SKM-1 treated with dmso at 0.1 percent for 144 hours (cell line): ENCODE data around the gene SLC17A2.

Experiments used
- DNase-seq: peaks from one replicate; lab custom pipeline; 2025; ENCODE audit not compliant: unreplicated experiment; lab: John Stamatoyannopoulos, UW

SLC17A2 gene, protein sequence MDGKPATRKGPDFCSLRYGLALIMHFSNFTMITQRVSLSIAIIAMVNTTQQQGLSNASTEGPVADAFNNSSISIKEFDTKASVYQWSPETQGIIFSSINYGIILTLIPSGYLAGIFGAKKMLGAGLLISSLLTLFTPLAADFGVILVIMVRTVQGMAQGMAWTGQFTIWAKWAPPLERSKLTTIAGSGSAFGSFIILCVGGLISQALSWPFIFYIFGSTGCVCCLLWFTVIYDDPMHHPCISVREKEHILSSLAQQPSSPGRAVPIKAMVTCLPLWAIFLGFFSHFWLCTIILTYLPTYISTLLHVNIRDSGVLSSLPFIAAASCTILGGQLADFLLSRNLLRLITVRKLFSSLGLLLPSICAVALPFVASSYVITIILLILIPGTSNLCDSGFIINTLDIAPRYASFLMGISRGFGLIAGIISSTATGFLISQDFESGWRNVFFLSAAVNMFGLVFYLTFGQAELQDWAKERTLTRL

DNA sequence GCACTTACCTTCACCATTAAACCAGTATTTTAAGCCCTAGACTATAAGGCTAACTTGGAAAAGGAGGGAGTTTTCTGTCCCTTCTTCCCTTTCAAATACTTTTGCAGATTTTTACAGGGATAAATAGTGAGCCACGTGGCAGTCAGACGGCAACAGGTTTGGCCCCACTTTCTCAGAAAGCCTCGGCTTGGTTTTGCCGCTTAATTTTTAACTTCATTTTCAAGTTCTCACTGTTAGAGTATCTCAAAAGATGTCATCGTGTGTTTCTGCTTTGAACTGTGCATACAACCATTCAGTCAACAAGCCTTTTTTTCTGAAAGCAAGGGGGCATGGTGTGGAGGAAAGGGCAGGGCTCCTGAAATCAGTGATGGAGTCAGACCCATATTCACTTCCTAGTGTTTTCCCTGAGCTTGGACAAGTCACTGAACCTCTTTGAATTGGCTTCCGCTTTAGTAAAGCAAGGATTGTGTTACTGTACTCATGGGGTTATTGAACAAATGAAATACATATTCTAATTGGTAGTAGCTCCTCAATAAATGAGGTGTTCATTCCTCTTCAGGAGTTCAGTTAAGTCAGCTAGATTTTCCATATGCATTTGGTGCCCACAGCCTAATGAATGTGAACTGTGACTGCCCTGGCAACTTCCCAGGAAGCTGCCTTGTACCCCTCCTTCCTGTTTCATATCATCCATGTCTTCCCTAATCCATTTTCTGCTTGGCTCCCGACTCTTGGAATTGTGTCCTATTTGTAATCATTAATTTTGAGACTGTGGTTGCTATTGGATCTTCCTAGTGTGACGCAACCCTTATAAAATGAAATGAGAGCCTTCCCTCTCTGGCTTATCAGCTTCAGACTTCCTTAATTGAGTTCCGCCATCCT is at the start of gene SLC17A2:
Gene SLC17A2, minus strand, starts transcription at position 160 of the 879 bp plus-strand sequence. CDS start 4,895 bp downstream, outside the sequence.
- no peak for DNase-seq

DNA sequence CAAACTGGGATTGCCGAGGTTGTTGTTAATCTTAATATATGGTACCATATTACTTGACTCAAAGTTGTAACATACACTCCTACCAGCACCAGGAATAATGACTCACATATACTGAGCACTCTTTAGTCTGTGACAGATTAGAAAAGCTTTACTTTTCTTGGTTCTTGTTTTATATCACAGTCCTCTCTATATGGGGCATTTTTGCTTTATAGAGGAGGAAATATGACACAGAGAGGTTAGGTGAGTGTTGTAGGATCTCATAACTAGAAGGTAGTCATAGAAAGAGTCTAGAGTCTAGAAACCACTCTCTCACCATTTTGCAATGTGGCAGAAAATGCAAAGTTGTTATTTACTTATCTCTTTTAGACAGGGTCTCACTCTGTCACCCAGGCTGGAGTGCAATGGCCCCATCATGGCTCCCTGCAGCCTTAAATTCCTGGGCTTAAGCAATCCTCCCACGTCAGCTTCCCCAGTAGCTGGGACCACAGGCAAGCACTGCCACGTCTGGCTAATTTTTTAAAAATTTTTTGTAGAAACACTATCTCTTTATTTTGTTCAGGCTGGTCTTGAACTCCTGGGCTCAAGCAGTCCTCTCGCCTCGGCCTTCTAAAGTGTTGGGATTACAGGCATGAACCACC is 45.6 kb upstream of the SLC17A2 start:
- no peak for DNase-seq

DNA sequence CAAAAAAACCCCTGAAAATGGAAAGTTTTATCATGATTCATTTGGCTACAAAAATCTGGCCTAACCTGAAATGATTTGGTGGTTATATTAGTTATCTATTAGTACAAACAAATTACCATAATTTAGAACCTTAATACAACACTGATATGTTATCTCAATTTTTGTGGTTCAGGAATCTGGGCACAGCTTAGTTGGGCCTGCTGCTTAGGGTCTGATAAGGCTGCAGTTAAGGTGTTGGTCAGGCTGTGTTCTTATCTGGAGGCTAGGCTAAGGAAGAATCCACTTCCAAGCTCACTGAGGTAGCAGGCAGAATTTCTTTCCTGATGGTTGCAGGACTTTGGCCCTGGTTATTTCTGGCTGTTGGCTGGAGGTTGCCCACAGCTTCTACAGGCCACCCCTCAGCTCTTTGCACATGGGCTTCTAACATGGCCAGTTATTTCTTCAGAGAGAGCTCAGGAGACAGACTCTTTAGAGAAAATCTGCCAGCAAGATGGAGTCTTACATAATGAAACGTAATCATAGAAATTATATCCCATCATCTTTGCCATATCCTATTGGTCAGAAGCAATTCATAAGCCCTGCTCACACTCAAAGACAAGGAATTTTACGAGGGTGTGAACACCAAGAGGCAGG is 43.5 kb upstream of the SLC17A2 start:
- no peak for DNase-seq

DNA sequence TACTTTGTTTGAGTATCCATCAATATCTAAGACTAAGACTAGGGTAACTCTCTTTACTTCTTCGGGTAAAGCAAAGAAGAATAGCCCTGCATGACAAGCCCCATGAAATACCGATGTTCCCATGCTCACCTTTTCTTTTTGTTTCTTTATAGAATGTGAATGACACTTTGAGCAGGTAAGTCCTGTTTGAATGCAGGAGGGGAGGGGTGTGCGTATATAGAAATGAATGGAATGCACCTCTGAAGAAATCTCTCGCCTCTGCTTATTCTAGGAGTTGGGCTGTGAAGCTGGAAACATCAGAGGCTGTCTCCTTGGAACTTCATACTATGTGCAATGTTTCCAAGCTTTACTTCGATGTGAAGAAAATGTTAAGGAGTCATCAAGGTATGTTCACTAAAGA is 42.4 kb upstream of the SLC17A2 start:
- DNase-seq = no peak

DNA sequence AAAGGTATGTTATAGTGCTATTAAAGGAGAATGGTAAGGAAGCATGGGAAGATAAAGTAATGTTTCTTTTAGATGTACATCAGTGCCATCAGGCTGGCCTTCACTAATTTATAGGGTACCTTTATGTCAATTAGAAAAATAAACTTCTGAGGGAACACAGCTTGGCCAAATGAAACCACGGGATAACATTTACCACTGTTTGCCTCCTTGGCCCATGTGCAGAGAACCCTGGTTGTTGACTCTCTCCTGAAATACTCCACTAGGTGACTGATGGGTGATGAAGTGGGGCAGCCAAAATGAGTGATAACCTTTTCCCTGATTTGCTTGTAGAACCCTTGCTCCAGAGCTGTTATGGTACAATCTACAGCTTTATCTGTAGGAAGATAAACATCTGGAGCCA is 41.6 kb upstream of the SLC17A2 start:
- no peak for DNase-seq

DNA sequence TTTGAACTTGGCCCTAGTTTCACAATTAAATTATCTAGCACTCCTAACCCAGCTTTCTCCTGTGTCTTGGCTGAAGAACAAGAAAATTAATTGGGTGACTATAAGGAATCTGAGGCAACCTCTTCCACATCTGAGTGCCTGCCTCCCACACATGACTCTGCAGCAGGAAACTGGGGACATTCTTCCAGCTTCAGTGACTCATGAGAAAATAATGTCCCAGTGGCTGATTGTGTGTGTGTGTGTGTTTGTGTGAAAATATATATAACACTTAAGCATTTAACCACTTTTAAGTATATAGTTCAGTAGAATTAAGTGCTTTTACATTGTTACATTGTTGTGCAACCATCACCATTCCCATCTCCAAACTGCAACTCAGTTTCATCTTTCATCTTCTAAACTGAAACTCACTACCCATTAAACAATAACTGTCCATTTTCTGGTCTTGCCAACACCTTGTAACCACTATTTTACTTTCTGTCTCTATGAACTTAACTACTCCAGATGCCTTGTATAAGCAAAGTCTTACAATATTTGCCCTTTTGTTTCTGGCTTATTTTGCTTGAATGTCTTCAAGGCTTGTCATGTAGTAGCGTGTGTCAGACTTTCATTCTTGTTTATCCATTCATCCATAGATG is 40.8 kb upstream of the SLC17A2 start:
- DNase-seq = no peak

DNA sequence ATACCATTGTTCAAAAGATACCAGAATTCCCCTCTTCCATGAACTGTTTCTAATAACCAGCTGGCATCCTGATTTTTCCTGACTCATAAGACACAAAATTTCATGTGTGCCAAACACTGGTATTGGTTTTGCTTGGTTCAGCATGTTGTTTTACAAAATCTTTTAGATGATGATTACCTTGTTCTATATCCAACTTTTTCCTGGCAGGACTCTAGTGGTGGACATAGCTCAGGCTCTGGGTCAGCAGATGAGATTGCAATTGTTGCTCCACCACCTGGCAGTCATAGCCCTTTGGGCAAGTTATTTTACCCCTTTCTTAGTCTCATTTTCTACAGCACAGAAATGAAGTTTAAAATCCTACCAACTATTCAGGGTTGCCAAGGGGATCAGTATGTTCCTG is 38.3 kb upstream of the SLC17A2 start:
- no peak for DNase-seq

DNA sequence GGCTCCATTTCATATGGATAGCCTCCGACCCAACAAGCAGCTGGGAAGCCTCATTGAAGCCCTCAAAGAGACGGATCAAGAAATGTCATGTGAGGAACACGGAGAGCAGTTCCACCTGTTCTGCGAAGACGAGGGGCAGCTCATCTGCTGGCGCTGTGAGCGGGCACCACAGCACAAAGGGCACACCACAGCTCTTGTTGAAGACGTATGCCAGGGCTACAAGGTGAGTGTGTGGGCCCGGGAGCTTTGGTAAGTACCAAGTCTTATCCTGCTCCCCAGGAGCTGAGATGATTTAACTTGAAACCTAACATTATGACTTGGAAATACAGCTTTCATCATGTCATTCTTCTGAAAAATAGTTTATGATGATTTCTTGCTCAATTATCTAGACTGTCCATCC is 36.2 kb upstream of the SLC17A2 start:
- no peak for DNase-seq

DNA sequence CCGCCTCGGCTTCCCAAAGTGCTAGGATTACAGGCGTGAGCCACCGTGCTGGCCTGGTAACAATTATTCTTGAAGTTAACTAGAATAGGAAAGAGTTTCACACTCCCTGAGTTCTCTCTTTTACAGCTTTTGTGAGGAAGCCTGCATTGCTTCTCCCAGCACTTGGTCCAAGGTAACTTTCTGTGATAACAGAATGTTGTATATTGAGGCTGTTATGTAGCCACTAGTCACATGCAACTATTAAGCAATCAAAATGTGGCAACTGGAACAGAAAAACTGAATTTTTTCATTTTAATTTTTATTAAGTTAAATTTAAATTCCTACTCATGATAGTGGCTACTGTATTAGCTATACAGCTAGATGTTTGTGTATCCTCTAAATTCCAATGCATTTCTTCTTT is 34.6 kb upstream of the SLC17A2 start:
- DNase-seq = no peak

DNA sequence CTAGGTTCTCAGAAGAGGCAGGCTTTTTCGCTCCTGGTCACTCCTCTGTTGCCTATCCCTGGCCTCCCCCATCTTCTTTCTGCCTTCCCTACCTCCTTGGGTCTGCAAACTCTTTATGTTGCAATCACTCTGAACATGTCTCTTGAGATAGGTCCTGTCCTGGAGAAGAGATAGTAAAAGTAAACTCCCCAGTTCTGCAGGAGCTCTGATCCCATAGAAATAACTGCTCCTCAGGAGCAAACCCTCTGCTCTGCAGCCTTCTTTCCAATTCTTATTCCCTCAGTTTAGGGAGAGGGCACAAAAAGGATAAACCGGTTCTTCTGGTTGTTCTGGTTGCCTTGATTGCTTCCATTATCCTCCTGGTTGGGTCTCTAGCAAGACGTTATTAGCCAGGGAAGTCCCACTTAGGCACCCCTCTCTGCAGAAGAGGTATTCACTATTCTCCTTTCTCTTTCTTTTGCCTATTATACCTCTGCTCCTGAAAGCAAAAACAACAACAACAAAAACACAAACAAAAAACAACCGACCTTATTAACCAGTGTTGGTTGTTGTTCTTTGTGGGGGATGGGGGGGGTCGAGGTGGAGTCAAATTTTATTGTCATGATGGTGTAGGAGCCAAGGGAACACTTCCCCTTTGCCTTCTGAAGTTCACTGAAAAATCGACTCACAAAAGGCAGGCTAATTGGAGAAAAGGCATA is 33.1 kb upstream of the SLC17A2 start:
- DNase-seq = peak; percentile 13

DNA sequence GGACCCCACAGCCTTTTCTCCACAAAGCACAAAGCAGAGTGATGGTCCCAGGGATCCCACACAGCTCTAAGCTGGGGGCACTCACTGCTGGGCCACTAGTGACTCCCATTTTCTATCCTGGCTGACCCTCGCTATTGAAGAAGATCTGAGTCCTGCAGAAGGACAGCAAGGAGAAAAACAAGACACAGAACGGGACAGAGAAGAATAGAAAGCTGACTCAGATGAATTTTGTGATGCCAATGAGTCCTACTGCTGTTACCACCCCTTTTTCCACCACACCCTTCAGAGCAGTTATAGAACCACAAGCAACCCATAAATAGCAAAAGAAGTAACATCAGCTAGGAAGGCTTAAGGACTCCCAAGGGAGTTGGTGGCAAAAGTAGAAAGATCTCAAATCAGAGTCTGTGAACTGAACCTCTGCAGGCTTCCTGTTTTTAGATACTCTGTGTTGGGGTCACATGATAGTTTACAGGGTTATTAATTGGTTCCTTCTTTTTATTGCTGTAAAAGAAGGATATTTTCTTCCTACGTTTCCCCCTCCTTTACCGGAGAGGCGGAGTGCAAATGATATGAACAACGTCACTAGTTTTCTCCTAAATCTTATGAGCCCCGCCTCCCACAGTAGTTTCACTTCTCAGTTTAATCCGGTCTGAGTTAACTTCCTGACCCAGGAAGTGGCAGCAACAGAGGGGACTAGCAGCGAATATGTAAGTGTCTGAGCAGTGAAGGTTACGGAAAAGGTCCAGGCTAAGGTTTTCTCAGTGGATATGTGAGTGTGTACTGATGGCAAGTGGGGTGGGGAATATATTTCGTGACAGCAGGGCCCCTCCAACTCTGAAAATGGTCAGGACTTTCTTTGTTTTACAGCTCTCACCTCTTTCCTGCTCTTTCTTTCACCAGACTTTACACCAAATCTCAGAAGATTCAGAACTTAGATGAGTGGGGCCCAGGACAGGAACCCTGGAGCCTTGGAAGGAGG is 31.9 kb upstream of the SLC17A2 start, which contains the start of gene TRIM38:
Gene TRIM38, plus strand, starts transcription at position 654 of the 979 bp plus-strand sequence. CDS start 3,721 bp downstream, outside the sequence.
- peak; percentile 88 for DNase-seq

DNA sequence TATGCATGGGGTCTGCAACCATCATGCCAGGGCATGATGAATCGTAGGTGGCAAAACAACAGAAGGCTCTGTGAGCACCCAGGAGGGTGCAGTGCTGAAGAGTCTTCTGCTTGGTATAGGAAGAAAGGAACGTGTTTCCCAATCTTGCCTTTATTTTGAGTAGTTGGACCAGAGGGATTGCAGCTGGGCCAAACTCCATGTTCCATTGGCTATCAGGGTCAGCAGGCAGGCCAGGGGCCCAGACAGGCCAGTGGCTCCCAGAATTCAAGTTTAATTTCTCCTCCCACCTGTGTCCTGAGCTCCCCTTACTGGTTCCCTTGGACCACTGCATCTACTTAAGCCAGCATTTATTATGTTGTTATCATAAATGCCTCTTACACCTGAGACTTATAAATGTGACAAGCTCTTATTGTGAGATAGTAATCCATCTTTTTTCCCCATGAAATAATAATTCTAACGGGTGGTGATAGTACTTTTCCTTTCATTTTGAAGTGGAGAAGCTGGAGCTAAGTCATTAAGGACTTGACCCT is 31.2 kb upstream of the SLC17A2 start:
- DNase-seq = no peak

DNA sequence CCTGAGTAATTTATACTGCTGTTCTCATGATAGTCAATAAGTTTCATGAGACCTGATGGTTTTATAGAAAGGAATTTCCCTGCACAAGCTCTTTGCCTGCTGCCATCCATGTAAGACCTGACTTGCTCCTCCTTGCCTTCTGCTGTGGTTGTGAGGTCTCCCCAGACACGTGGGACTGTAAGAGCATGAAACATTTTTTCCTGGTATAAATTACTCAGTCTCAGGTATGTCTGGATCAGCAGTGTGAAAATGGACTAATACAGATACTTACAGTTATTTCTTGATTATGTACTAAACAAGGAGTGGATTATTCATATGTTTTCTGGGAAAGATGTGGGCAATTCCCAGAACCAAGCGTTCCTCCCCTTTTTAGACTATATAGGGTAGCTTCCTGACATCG is 30.2 kb upstream of the SLC17A2 start:
- DNase-seq = no peak

DNA sequence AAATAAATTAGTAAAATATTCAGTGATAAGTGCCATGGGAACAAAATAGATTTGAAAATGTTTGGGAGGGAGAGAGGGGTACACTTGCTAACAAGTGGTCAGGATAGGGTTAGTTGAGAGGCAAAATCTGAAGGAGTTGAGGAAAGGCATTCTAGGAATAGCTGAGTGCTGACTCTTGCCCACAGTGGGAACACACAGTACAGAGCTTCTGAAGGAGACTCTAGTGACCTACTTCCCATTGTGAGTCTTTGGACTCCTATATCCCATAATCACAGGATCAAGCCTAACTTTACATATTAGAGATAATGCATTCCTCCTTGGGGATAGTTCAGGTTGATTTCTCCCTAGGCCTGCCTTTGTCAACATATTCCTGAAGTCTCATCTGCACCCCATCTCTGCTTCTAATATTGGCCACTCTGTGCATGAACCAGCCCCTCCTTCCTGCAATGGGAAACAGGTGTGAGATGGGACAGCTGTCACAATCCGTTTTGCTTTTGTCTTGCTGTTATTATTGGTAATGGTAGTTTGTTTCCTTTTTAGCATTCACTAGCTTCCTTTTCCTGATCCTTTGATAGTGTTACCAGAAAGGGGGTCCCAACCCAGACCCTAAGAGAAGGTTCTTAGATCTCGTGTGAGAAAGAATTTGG is 29.5 kb upstream of the SLC17A2 start:
- no peak for DNase-seq

DNA sequence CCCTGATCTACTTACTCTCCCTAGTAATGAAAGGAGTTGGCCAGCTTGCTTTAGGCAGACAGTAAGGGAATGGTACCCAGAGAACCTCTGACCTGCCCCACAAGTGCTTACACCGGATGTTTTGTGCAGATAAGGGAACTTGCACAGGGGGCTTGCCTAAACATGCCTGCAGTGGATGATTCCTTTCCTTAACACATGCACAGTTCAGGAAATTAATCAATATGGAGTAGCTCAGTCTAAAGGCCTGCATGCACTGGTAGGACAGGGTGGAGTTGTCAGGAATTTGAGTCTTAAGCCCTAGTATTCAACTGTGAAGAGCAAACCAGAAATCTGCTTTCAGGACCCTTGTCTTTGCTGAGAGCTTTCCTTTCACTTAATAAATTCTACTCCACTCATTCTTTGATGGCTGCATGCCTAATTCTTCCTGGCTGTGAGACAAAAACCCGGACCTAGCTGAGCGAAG is 28.2 kb upstream of the SLC17A2 start:
- no peak for DNase-seq

DNA sequence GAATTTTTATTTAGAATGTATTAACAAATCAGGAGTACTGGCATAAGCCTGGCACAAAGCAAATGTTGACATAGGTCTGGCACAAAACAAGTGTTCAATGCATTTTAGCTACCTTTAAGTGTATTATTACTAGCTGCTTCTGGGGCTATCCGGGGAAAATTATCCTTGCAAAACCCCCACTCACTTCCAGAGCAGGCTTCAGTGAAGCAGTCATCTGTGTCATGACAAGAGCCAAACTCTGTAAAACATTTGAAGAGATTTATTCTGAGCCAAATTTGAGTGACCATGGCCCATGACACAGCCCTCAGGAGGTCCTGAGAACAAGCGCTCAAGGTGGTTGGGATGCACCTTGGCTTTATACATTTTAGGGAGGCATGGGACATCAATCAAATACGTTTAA is 25.7 kb upstream of the SLC17A2 start:
- no peak for DNase-seq

DNA sequence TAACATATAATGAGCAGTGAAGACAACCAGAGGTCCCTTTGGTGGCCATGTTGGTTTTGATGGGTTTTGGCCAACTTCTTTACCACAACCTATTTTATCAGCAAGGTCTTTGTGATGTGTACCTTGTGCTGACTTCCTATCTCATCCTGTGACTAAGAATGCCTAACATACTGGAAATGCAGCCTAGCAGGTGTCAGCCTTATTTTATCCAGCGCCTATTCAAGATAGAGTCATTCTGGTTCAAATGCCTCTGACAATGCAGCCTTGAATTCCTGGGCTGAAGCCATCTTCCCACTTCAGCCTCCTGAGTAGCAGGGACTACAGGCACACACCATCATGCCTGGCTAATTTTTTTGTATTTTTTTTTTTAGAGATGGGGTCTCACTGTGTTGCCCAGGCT is 24.3 kb upstream of the SLC17A2 start:
- no peak for DNase-seq

DNA sequence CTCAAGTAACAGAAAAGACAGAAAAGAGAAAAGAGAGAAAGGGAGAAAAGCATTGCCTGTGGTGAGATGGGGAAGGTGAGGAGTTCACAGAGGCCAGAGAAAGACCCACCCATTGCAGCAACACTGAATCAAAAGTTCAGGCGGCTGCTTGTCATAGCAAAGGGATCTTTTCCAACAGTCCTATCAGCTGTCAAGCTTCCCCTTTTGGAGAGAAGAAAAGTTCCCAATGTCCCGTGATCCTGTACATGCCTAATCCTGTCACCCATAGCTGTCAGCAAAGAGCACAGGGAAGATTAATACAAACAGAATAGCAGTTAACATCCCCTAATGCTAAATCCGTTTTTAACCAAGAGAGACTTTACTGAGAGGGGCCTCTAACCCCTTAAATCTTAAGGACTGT is 23.2 kb upstream of the SLC17A2 start:
- no peak for DNase-seq
